Mucosa of stomach (tissue), 1 donor: ENCODE results near the gene CTRL.

Experiments
- H3K27me3 ChIP-seq: one replicate; pipeline ENCODE4 v1.7.0; 2013; ENCODE audit warnings: mild to moderate bottlenecking, low read length; ENCODE audit not compliant: control insufficient read depth, insufficient read depth
- H3K36me3 ChIP-seq: one replicate; pipeline ENCODE4 v1.7.0; 2013; ENCODE audit warnings: low read length; ENCODE audit not compliant: control insufficient read depth, insufficient read depth
- H3K4me1 ChIP-seq: one replicate; pipeline ENCODE4 v1.7.0; 2013; ENCODE audit warnings: mild to moderate bottlenecking, low read length; ENCODE audit not compliant: control insufficient read depth, insufficient read depth
- H3K4me3 ChIP-seq: one replicate; pipeline ENCODE4 v1.7.0; 2013; ENCODE audit warnings: low read length
- H3K9ac ChIP-seq: one replicate; pipeline ENCODE4 v1.7.0; 2013; ENCODE audit warnings: mild to moderate bottlenecking, low read length, moderate library complexity
- H3K9me3 ChIP-seq: one replicate; pipeline ENCODE4 v1.7.0; 2013; ENCODE audit warnings: mild to moderate bottlenecking, low read length, moderate library complexity; ENCODE audit not compliant: control insufficient read depth
- donor health status: Pancreatic carcinoma.

Gene CTRL

GRCh38 chr16:67954421-67955196, 22.9 kb upstream of the CTRL start:
- H3K27me3 ChIP-seq, result no peaks in the 10 kb centered on the region
- H3K9ac ChIP-seq, result no peak overlapping the region
- no peak overlapping the region for H3K4me3 ChIP-seq
- H3K4me1 ChIP-seq, result no peaks in the 10 kb centered on the region
- H3K9me3 ChIP-seq, result no peaks in the 10 kb centered on the region
- H3K36me3 ChIP-seq, result no peaks in the 10 kb centered on the region

- no peak overlapping the region for H3K9ac ChIP-seq
Observed at GRCh38 chr16:67953641-67954375, 22.1 kb upstream of the CTRL start.

DNA sequence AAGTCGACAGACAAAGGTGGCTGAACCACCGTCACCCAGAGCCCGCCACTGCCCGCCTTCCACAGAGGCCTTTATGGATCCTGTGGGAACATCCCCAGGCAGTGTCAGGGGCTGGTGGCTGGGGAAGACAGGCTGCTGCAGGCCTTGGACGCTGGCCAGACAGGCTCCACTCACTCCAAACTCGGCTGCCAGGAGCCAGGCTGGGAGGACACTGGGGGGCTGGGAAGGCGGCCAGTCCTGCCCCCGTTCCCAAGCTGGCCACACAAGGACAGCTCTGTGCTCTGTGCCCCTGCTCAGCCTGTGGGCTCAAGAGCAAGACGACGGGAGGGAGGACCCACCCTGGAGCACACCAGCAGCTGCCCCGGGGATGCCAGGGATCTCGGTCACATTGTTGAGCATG, 19.8 kb upstream of the CTRL start:
- Histone ChIP-seq H3K36me3 (no peaks in the 10 kb centered on the region), H3K4me1 (no peaks in the 10 kb centered on the region), H3K9ac (no peak overlapping the region), H3K9me3 (no peaks in the 10 kb centered on the region), H3K27me3 (no peaks in the 10 kb centered on the region), H3K4me3 (no peak overlapping the region)

More at GRCh38 chr16:67953641-67954375, 22.1 kb upstream of the CTRL start:
- Histone ChIP-seq H3K4me1 (no peaks in the 10 kb centered on the region), H3K9me3 (no peaks in the 10 kb centered on the region), H3K27me3 (no peaks in the 10 kb centered on the region), H3K36me3 (no peaks in the 10 kb centered on the region), H3K4me3 (no peak overlapping the region)

DNA sequence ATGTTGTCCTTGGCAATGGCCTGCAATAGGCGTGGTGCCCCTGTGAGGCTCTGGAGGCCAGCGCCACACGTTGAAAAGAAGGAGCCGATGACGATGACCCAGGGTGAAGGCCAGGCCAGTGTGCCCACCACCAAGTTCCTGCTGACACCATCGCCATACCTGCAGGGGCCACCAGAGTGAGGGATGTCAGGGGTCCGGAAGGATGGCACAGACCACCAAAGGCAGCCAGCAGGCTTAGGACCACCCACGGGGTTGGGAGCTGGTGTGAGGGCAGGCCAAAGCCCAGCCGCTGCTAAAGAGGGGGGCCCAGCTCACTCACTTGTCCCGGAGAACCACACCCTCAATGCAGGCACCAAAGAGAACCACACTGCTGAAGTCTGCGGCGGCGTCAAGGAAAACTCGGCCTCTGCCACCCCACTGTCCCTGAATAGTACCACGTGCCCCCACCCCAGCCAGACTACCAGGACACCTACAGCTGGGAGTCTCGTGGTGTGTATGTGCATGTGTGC, 18.7 kb upstream of the CTRL start:
- H3K36me3 ChIP-seq, result no peaks in the 10 kb centered on the region
- H3K27me3 ChIP-seq, result no peaks in the 10 kb centered on the region
- no peaks in the 10 kb centered on the region for H3K4me1 ChIP-seq
- H3K9ac ChIP-seq, result no peak overlapping the region
- H3K9me3 ChIP-seq, result no peaks in the 10 kb centered on the region
- H3K4me3 ChIP-seq, result no peak overlapping the region

GRCh38 chr16:67949645-67950044, 18.0 kb upstream of the CTRL start:
- Histone ChIP-seq H3K9me3 (no peaks in the 10 kb centered on the region), H3K4me1 (no peaks in the 10 kb centered on the region), H3K4me3 (no peak overlapping the region), H3K9ac (no peak overlapping the region), H3K27me3 (no peaks in the 10 kb centered on the region), H3K36me3 (no peaks in the 10 kb centered on the region)

GRCh38 chr16:67948015-67948414, 16.4 kb upstream of the CTRL start:
- no peaks in the 10 kb centered on the region for H3K36me3 ChIP-seq
- H3K27me3 ChIP-seq, result no peaks in the 10 kb centered on the region
- H3K9me3 ChIP-seq, result no peaks in the 10 kb centered on the region

DNA sequence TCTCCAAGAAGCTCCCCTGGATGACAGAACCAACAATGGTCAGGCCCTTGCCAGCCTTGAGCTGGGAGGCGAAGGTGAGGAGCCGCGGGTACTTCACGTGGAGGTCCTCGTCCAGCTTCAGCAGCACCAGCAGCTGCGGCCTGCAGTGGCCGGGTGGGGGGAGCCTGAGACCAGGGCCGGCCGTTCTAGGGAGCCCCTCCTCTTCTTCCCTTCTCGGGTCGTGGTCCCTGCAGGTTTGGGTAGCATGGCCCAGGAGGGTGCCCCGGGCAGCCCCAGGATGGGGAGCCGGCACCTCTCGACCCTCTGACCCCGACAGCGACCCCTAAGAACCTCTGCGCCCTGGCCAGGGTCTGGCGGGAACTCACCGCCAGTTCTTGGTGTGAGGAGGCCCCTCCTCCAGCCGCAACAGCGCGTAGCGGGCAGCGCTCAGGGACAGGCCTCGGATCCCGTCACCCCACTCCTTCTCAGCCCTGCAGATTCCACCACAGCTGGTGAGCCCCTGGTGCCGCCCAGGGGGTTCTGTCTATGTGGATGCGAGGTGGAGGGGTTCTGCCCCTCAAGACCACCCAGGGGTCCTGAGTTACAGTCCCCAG, 15.4 kb upstream of the CTRL start:
- H3K9ac ChIP-seq, result no peak overlapping the region
- H3K9me3 ChIP-seq, result no peaks in the 10 kb centered on the region
- no peaks in the 10 kb centered on the region for H3K27me3 ChIP-seq
- H3K4me1 ChIP-seq, result peaks cover 9% of the 10 kb centered on the region
- no peak overlapping the region for H3K4me3 ChIP-seq
- no peaks in the 10 kb centered on the region for H3K36me3 ChIP-seq

More at GRCh38 chr16:67948015-67948414, 16.4 kb upstream of the CTRL start:
- Histone ChIP-seq H3K4me1 (peaks cover 9% of the 10 kb centered on the region), H3K9ac (no peak overlapping the region), H3K4me3 (no peak overlapping the region)

DNA sequence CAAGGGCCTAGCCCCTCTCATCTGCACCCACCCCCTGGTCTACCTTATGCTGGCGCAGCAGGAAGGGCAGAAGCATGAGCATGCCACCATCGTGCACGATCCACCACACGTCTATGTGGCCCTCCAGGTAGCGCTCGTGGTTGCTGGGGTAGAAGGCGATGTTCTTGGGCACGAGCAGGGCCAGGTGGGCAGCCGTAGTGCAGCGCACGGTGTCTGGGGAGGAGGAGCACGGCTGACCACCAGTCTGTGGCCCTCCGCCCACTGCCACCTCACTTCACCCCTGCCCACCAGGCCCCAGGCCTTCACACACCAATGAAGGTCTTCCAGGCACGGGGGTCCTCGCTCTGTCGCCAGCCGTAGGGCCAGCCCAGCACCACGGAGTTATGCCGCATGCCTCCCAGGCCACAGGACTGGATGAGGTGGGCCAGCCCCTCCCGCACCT, 14.5 kb upstream of the CTRL start:
- Histone ChIP-seq H3K4me3 (no peak overlapping the region), H3K9me3 (no peaks in the 10 kb centered on the region), H3K9ac (no peak overlapping the region), H3K36me3 (no peaks in the 10 kb centered on the region), H3K27me3 (no peaks in the 10 kb centered on the region), H3K4me1 (peaks cover 9% of the 10 kb centered on the region)

GRCh38 chr16:67945392-67945933, 13.8 kb upstream of the CTRL start:
- no peaks in the 10 kb centered on the region for H3K36me3 ChIP-seq
- no peaks in the 10 kb centered on the region for H3K27me3 ChIP-seq
- H3K4me1 ChIP-seq, result peaks cover 11% of the 10 kb centered on the region
- no peak overlapping the region for H3K9ac ChIP-seq
- no peak overlapping the region for H3K4me3 ChIP-seq
- no peaks in the 10 kb centered on the region for H3K9me3 ChIP-seq

DNA sequence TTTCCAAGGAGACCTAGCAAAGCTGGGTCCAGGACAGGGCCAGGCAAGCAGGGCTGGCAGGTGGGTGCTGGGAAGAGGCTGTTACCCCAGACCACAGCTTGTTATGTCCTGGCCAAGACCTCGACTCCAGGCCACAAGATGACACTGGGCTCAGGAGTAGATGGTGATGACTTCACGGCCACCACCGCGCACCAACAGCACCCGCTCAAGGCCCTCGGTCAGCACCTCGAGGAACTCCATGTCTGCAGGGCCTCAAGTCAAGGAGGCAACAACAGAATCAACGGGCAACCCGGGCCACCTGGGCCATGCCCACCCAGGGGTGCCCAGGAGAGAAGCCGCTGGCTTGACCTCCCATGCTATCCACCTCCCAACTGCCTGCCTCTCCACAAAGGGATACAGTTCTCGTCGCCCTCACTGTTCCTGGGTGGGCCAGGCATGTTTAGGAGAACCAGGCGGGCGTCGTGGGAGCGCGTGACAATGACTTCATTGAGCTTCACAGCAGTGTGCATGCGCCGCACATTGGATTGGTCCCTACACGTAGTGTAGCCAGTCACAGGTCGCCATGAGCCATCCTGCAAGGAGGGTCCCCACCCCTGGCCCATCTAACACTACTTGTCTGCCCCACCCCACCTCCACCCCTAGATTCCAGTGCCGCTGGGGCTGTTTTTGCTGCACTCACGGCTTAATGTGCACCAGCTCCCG, 13.2 kb upstream of the CTRL start:
- Histone ChIP-seq H3K27me3 (no peaks in the 10 kb centered on the region), H3K9ac (no peak overlapping the region), H3K4me3 (no peak overlapping the region), H3K4me1 (peaks cover 17% of the 10 kb centered on the region), H3K36me3 (no peaks in the 10 kb centered on the region), H3K9me3 (no peaks in the 10 kb centered on the region)

DNA sequence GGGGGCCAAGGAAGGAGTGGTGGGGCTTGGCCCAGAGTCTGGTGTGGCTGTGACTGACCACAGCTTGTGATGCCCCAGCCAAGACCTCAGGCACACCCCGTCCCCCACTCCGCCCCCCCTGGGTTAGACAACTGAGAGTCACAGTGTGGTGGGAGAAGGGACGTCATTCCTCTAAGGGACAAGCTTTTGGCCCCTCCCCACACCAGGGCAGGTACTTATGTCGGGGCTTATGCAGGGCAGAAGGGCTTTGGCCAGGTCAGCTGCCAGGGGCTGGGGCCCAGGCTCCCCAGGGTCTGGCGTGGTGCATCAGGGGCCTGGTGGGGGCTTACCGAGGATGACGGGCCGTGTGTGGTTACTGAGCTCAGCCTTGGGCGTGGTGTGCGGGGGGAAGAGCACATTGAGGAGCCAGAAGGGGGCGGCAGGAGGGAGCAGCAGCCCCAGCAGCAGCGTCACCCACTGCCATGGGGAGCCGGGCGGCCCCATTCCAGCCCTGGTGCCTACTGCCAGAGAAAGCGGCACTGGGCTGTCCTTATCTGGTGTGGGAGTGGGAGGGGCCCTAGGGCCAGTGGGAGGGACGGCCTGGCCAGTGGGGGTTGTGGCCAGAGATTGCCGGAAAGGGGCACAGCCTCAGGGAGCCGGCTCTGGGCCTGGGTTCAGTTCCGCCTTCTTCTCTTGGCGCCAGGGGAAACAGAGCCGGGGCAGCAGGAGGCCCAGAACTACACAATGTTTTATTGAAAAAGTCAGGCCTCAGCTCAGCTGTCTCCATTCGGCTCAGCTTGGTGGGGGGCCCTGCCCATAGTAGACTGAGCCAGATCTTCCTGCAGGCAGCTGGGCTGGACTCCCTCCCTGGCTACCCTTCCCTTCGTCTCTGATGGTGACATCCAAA, 12.2 kb upstream of the CTRL start, which contains the start of gene LCAT:
Gene LCAT, minus strand, starts transcription at position 502 of the 886 bp plus-strand sequence. Its CDS starts 19 bp downstream, at position 483.
- Histone ChIP-seq H3K4me3 (no peak within 1 kb of the TSS), H3K4me1 (peaks cover 20% of the 10 kb centered on the region), H3K9ac (peak within 1 kb of the TSS; percentile 15), H3K9me3 (no peaks in the 10 kb centered on the region), H3K36me3 (no peaks in the 10 kb centered on the region), H3K27me3 (no peaks in the 10 kb centered on the region)
